GM12892 (cell line): ENCODE measurements around the gene PDGFRB.

ENCODE experiments used
- POLR2A ChIP-seq: IDR thresholded peaks from 2 replicates; pipeline ENCODE4 v1.6.1; 2011; ENCODE audit warnings: low read depth, low read length, control low read depth
- POLR2AphosphoS5 ChIP-seq: IDR thresholded peaks from 2 replicates; pipeline ENCODE4 v1.6.1; 2011; ENCODE audit warnings: low read depth, low read length, control low read depth
- TAF1 ChIP-seq: IDR thresholded peaks from 2 replicates; pipeline ENCODE4 v1.6.1; 2011; ENCODE audit warnings: low read depth, mild to moderate bottlenecking, control low read depth, low read length, borderline replicate concordance

- TF ChIP-seq POLR2A (no peak), TAF1 (no peak), POLR2AphosphoS5 (no peak)
Observed at GRCh38 chr5:150190503-150190979, 34.9 kb upstream of the PDGFRB start.
